Upper lobe of left lung (tissue), 6 donors: ENCODE data around the gene CFAP52. TPM values are rescaled to one million over a fixed set of nuclear protein-coding genes. Genes with fewer than 3 reads are reported as not detected.

ENCODE experiments used
- ATAC-seq, 2 donors: fragments of 200-7000 bp; cut with Tn5 transposase; one replicate each; pipeline ENCODE4 v1.9.1; 2022; ENCODE audit warnings: mild to moderate bottlenecking in 2 of 2, moderate library complexity in 2 of 2; ENCODE audit not compliant: low FRiP score in 2 of 2
- DNase-seq, 2 donors: peaks; one replicate each; pipeline ENCODE4 v3.0.0-alpha.2; 2019 to 2020
- H3K27ac ChIP-seq, 4 donors: fragments of 200-600 bp; sonication (generic); one replicate each; pipeline ENCODE4 v1.5.1; 2016 to 2019
- H3K27me3 ChIP-seq, 4 donors: fragments of 200-600 bp; sonication (generic); one replicate each; pipeline ENCODE4 v1.5.1; 2017 to 2019
- H3K36me3 ChIP-seq, 4 donors: fragments of 200-600 bp; sonication (generic); one replicate each; pipeline ENCODE4 v1.5.1; 2016 to 2019
- H3K4me1 ChIP-seq, 4 donors: fragments of 200-600 bp; sonication (generic); one replicate each; pipeline ENCODE4 v1.5.1; 2018 to 2019
- H3K4me3 ChIP-seq, 4 donors: fragments of 200-600 bp; sonication (generic); one replicate each; pipeline ENCODE4 v1.5.1; 2017 to 2019; ENCODE audit warnings: mild to moderate bottlenecking in 2 of 4, moderate library complexity in 1 of 4
- H3K9me3 ChIP-seq, 4 donors: fragments of 200-600 bp; sonication (generic); one replicate each; pipeline ENCODE4 v1.5.1; 2018 to 2019
- CTCF ChIP-seq, 6 experiments: fragments of 450-650 bp in 4 of 6; fragments of 200-600 bp in 2 of 6; sonication (generic) in 2 of 6; IDR thresholded peaks; one replicate each; pipeline ENCODE4 v1.5.1; 2016 to 2019; ENCODE audit warnings: antibody characterized with exemption in 6 of 6
- EP300 ChIP-seq, 4 donors: sonication (generic); formaldehyde crosslinking; IDR thresholded peaks; one replicate each; pipeline ENCODE4 v1.5.1; 2017; ENCODE audit warnings: antibody characterized with exemption in 4 of 4, control low read depth in 2 of 4
- POLR2A ChIP-seq, 4 donors: fragments of 450-650 bp; IDR thresholded peaks; one replicate each; pipeline ENCODE4 v1.5.1; 2016 to 2017; ENCODE audit warnings: antibody characterized with exemption in 4 of 4, mild to moderate bottlenecking in 2 of 4
- POLR2AphosphoS5 ChIP-seq, 2 donors: sonication (generic); formaldehyde crosslinking; IDR thresholded peaks; one replicate each; pipeline ENCODE4 v1.5.1; 2017; ENCODE audit warnings: antibody characterized with exemption in 2 of 2
- WGBS, 2 donors: methylation state at CpG; one replicate each; pipeline ENCODE4 v1.1.5; 2017 to 2018; 5-methylcytosine and 5-hydroxymethylcytosine counted together
- total RNA-seq, 6 donors: library from RNA; depleted of rRNA in 4 of 6; stranded (reverse); fragments of >200 nt in 4 of 6; gene quantifications; one replicate each; pipeline versions ENCODE4 v1.1.0 to v1.2.1, GENCODE V29; 2016 to 2021
- donor health status: DM: no; HTN: no; CAD: no; lungs with moderate emphysema.
- donor health status: DM: no; HTN: yes; CAD: no; lungs with severe emphysema.

Gene CFAP52
- total RNA-seq: 10 to 100 TPM in 3 of 6 donors, 1 to 10 TPM in 2, under 1 TPM in 1; 0.72 to 69.0 (median 12.5) TPM

GRCh38 chr17:9576521-9577372 is at the start of gene CFAP52:
Gene CFAP52 (plus strand): TSS chr17:9576642. CDS start chr17:9576696, 54 bp downstream.
- TF ChIP-seq EP300 (IDR thresholded peaks at IDR 0.05): no peak
- no peak for TF ChIP-seq POLR2AphosphoS5 (IDR thresholded peaks at IDR 0.05)
- peak; percentile 14 to 50 (median 41) for TF ChIP-seq CTCF (IDR thresholded peaks at IDR 0.05)
- DNase-seq (peak; percentile 72 to 86), ATAC-seq (peak; percentile 84 to 95)
- no peaks in the 10 kb centered on the region for H3K36me3 ChIP-seq
- H3K27me3 ChIP-seq: no peaks in the 10 kb centered on the region
- 18 to 21% methylated on average over 29 to 35 of the region's 38 CpGs for WGBS, 2 donors
- H3K4me3 ChIP-seq: peak within 1 kb of the TSS; percentile 78 to 83 (median 79)
- H3K9me3 ChIP-seq: no peaks in the 10 kb centered on the region
- peak within 1 kb of the TSS; percentile 28 to 67 (median 56) for H3K27ac ChIP-seq
- peaks cover 19 to 32% (median 24%) of the 10 kb centered on the region in 4 donors for H3K4me1 ChIP-seq

- no peak overlapping the region for H3K27ac ChIP-seq
- H3K4me1 ChIP-seq: no peaks in the 10 kb centered on the region
- no peaks in the 10 kb centered on the region for H3K9me3 ChIP-seq
- WGBS, 2 donors: 50 to 52% methylated on average over 3 of the region's 3 CpGs
- no peak overlapping the region for H3K4me3 ChIP-seq
- H3K27me3 ChIP-seq: no peaks in the 10 kb centered on the region
- TF ChIP-seq EP300 (IDR thresholded peaks at IDR 0.05) (no peak), POLR2A (IDR thresholded peaks at IDR 0.05) (no peak), CTCF (IDR thresholded peaks at IDR 0.05) (no peak), POLR2AphosphoS5 (IDR thresholded peaks at IDR 0.05) (no peak)
- DNase-seq (no peak), ATAC-seq (no peak)
- no peaks in the 10 kb centered on the region for H3K36me3 ChIP-seq
These were observed 48.7 kb upstream of the CFAP52 start for GRCh38 chr17:9527788-9528187.

DNA sequence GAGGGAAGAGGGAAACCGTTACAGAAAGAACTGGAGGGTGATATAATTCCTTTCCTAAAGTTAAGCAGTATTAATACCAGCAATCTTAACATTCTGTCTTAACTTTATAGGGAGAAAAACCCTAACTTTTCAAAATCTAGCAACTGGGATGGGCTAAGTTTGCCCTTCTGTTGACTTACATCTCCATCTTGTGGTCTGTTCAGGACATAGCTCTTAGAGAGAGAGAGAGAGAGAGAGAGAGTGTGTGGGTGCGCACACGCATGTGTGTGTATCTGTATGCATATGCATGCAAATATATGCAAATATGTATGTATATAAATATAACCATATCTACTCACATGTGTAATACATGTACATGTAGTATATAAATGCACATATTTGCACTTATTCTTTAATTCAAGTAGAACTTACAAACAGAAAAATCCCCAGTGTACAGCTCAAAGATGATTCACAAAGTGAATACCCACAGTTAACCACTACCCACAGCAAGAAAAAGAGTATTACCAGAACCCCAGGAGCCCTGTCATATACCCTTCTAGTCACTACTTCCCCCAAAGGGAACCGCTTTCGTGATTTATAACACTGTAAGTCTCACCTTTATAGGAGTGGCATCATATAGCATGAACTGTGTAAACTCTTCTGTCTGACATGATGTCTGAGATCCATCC is 47.3 kb upstream of the CFAP52 start:
- no peak overlapping the region for H3K27ac ChIP-seq
- 67 to 85% methylated on average over 4 to 5 of the region's 5 CpGs for WGBS, 2 donors
- no peak overlapping the region for H3K4me3 ChIP-seq
- no peak for TF ChIP-seq EP300 (IDR thresholded peaks at IDR 0.05)
- peak in 2 of 6 experiments; percentile 10 to 17 for TF ChIP-seq CTCF (IDR thresholded peaks at IDR 0.05)
- no peak for TF ChIP-seq POLR2AphosphoS5 (IDR thresholded peaks at IDR 0.05)
- TF ChIP-seq POLR2A (IDR thresholded peaks at IDR 0.05): no peak
- H3K4me1 ChIP-seq: no peaks in the 10 kb centered on the region
- ATAC-seq (no peak), DNase-seq (no peak)
- H3K36me3 ChIP-seq: no peaks in the 10 kb centered on the region
- H3K9me3 ChIP-seq: no peaks in the 10 kb centered on the region
- H3K27me3 ChIP-seq: no peaks in the 10 kb centered on the region

- no peaks in the 10 kb centered on the region for H3K9me3 ChIP-seq
These were observed 45.4 kb upstream of the CFAP52 start for GRCh38 chr17:9531034-9531433.

More at GRCh38 chr17:9531034-9531433, 45.4 kb upstream of the CFAP52 start:
- Histone ChIP-seq H3K27ac (no peak overlapping the region), H3K4me1 (no peaks in the 10 kb centered on the region), H3K4me3 (no peak overlapping the region), H3K27me3 (no peaks in the 10 kb centered on the region), H3K36me3 (no peaks in the 10 kb centered on the region)
- no peak for DNase-seq
- WGBS, 2 donors: 42 to 50% methylated on average over 2 of the region's 2 CpGs
- ATAC-seq: no peak
- no peak for TF ChIP-seq CTCF (IDR thresholded peaks at IDR 0.05)
- no peak for TF ChIP-seq POLR2A (IDR thresholded peaks at IDR 0.05)
- TF ChIP-seq POLR2AphosphoS5 (IDR thresholded peaks at IDR 0.05): no peak
- no peak for TF ChIP-seq EP300 (IDR thresholded peaks at IDR 0.05)
